Measurements from ENCODE around the gene MEX3B.
A peak's percentile ranks its signal among the peaks of the same experiment; 100 is the strongest.

Gene MEX3B

DNA sequence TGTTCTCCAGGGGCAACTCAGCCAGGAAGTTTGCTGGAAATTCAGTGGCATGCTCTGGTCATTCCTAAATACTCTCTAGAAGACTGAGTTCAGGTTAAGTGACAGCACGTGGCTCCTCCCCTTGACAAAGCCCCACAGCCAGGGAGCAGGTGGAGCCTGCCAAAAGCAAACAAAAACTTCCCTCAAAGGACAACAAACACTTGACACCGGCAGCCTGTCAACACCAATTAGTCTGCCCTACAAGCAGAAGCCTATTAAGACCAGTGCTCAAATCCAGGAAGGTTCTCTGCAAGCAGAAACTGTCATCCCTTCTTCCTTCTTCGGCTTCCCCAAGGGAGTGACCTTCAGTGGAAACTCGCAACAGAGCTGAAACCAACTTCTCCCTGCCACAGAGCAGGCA lies 5.0 kb downstream of the MEX3B start (continued):
- TF ChIP-seq, protein P1, sequence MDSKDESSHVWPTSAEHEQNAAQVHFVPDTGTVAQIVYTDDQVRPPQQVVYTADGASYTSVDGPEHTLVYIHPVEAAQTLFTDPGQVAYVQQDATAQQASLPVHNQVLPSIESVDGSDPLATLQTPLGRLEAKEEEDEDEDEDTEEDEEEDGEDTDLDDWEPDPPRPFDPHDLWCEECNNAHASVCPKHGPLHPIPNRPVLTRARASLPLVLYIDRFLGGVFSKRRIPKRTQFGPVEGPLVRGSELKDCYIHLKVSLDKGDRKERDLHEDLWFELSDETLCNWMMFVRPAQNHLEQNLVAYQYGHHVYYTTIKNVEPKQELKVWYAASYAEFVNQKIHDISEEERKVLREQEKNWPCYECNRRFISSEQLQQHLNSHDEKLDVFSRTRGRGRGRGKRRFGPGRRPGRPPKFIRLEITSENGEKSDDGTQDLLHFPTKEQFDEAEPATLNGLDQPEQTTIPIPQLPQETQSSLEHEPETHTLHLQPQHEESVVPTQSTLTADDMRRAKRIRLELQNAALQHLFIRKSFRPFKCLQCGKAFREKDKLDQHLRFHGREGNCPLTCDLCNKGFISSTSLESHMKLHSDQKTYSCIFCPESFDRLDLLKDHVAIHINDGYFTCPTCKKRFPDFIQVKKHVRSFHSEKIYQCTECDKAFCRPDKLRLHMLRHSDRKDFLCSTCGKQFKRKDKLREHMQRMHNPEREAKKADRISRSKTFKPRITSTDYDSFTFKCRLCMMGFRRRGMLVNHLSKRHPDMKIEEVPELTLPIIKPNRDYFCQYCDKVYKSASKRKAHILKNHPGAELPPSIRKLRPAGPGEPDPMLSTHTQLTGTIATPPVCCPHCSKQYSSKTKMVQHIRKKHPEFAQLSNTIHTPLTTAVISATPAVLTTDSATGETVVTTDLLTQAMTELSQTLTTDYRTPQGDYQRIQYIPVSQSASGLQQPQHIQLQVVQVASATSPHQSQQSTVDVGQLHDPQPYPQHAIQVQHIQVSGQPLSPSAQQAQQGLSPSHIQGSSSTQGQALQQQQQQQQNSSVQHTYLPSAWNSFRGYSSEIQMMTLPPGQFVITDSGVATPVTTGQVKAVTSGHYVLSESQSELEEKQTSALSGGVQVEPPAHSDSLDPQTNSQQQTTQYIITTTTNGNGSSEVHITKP (tag by site-specific recombination; IDR thresholded peaks at IDR 0.05): peak; percentile 84
- no peak for TF ChIP-seq ZNF324 (tag by site-specific recombination; IDR thresholded peaks at IDR 0.05)
- TF ChIP-seq ZNF501 (tag by site-specific recombination; IDR thresholded peaks at IDR 0.05): 0 out of 2 replicates have a peak, but pooled peaks have one; percentile 61
- TF ChIP-seq ZFP3 (tag by site-specific recombination; IDR thresholded peaks at IDR 0.05; ENCODE audit: low read depth): no peak
- TF ChIP-seq SCRT1 (tag by site-specific recombination; IDR thresholded peaks at IDR 0.05; ENCODE audit: borderline replicate concordance): no peak
- TF ChIP-seq ZNF514 (tag by site-specific recombination; IDR thresholded peaks at IDR 0.05): no peak
- TF ChIP-seq, protein P2, sequence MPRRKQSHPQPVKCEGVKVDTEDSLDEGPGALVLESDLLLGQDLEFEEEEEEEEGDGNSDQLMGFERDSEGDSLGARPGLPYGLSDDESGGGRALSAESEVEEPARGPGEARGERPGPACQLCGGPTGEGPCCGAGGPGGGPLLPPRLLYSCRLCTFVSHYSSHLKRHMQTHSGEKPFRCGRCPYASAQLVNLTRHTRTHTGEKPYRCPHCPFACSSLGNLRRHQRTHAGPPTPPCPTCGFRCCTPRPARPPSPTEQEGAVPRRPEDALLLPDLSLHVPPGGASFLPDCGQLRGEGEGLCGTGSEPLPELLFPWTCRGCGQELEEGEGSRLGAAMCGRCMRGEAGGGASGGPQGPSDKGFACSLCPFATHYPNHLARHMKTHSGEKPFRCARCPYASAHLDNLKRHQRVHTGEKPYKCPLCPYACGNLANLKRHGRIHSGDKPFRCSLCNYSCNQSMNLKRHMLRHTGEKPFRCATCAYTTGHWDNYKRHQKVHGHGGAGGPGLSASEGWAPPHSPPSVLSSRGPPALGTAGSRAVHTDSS (tag by site-specific recombination; IDR thresholded peaks at IDR 0.05): no peak; the same call in 1 of the 2 replicates
- peak; percentile 69 for TF ChIP-seq ZNF629 (tag by site-specific recombination; IDR thresholded peaks at IDR 0.05)
- no peak for TF ChIP-seq ZFP41 (tag by site-specific recombination; IDR thresholded peaks at IDR 0.05; ENCODE audit: borderline replicate concordance)
- TF ChIP-seq, protein P3, sequence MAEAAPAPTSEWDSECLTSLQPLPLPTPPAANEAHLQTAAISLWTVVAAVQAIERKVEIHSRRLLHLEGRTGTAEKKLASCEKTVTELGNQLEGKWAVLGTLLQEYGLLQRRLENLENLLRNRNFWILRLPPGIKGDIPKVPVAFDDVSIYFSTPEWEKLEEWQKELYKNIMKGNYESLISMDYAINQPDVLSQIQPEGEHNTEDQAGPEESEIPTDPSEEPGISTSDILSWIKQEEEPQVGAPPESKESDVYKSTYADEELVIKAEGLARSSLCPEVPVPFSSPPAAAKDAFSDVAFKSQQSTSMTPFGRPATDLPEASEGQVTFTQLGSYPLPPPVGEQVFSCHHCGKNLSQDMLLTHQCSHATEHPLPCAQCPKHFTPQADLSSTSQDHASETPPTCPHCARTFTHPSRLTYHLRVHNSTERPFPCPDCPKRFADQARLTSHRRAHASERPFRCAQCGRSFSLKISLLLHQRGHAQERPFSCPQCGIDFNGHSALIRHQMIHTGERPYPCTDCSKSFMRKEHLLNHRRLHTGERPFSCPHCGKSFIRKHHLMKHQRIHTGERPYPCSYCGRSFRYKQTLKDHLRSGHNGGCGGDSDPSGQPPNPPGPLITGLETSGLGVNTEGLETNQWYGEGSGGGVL (tag by site-specific recombination; IDR thresholded peaks at IDR 0.05): no peak
- no peak for TF ChIP-seq ZNF830 (tag by site-specific recombination; IDR thresholded peaks at IDR 0.05; ENCODE audit: low read depth)
- no peak for TF ChIP-seq ZNF555 (tag by site-specific recombination; conservative IDR thresholded peaks at IDR 0.05)
- no peak for TF ChIP-seq ZNF37A (tag by site-specific recombination; IDR thresholded peaks at IDR 0.05)
- TF ChIP-seq SETDB1 (IDR thresholded peaks at IDR 0.05; ENCODE audit: insufficient read length, low read length): no peak
- TF ChIP-seq, protein P4, sequence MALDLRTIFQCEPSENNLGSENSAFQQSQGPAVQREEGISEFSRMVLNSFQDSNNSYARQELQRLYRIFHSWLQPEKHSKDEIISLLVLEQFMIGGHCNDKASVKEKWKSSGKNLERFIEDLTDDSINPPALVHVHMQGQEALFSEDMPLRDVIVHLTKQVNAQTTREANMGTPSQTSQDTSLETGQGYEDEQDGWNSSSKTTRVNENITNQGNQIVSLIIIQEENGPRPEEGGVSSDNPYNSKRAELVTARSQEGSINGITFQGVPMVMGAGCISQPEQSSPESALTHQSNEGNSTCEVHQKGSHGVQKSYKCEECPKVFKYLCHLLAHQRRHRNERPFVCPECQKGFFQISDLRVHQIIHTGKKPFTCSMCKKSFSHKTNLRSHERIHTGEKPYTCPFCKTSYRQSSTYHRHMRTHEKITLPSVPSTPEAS (tag by site-specific recombination; IDR thresholded peaks at IDR 0.05): no peak
- no peak for TF ChIP-seq ZNF658 (tag by site-specific recombination; IDR thresholded peaks at IDR 0.05)
- TF ChIP-seq, protein P5, sequence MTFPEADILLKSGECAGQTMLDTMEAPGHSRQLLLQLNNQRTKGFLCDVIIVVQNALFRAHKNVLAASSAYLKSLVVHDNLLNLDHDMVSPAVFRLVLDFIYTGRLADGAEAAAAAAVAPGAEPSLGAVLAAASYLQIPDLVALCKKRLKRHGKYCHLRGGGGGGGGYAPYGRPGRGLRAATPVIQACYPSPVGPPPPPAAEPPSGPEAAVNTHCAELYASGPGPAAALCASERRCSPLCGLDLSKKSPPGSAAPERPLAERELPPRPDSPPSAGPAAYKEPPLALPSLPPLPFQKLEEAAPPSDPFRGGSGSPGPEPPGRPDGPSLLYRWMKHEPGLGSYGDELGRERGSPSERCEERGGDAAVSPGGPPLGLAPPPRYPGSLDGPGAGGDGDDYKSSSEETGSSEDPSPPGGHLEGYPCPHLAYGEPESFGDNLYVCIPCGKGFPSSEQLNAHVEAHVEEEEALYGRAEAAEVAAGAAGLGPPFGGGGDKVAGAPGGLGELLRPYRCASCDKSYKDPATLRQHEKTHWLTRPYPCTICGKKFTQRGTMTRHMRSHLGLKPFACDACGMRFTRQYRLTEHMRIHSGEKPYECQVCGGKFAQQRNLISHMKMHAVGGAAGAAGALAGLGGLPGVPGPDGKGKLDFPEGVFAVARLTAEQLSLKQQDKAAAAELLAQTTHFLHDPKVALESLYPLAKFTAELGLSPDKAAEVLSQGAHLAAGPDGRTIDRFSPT (tag by site-specific recombination; IDR thresholded peaks at IDR 0.05): no peak
- peak; percentile 97 for TF ChIP-seq FEZF1 (tag by site-specific recombination; IDR thresholded peaks at IDR 0.05)
- TF ChIP-seq ZNF560 (tag by site-specific recombination; IDR thresholded peaks at IDR 0.05; ENCODE audit: borderline replicate concordance): no peak
- TF ChIP-seq HOXA7 (CRISPR knock-in tag; IDR thresholded peaks at IDR 0.05; ENCODE audit: borderline replicate concordance): no peak
- no peak for TF ChIP-seq ZNF548 (tag by site-specific recombination; IDR thresholded peaks at IDR 0.05)
- TF ChIP-seq ZNF146 (tag by site-specific recombination; IDR thresholded peaks at IDR 0.05): no peak
- no peak for TF ChIP-seq ZNF266 (tag by site-specific recombination; IDR thresholded peaks at IDR 0.05; ENCODE audit: low read depth)
- TF ChIP-seq KLF9 (tag by site-specific recombination; IDR thresholded peaks at IDR 0.05; ENCODE audit: low read depth): no peak
- TF ChIP-seq ZNF76 (tag by site-specific recombination; IDR thresholded peaks at IDR 0.05; ENCODE audit: borderline replicate concordance, low read depth): no peak
- peak; percentile 70; the same call in 1 of the 2 replicates for TF ChIP-seq TRIM28 (IDR thresholded peaks at IDR 0.05; ENCODE audit: borderline replicate concordance, low read length)
- no peak for TF ChIP-seq ZNF624 (tag by site-specific recombination; IDR thresholded peaks at IDR 0.05)
- no peak for TF ChIP-seq ZNF610 (tag by site-specific recombination; IDR thresholded peaks at IDR 0.05; ENCODE audit: borderline replicate concordance)
- TF ChIP-seq, protein P6, sequence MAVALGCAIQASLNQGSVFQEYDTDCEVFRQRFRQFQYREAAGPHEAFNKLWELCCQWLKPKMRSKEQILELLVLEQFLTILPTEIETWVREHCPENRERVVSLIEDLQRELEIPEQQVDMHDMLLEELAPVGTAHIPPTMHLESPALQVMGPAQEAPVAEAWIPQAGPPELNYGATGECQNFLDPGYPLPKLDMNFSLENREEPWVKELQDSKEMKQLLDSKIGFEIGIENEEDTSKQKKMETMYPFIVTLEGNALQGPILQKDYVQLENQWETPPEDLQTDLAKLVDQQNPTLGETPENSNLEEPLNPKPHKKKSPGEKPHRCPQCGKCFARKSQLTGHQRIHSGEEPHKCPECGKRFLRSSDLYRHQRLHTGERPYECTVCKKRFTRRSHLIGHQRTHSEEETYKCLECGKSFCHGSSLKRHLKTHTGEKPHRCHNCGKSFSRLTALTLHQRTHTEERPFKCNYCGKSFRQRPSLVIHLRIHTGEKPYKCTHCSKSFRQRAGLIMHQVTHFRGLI (tag by site-specific recombination; IDR thresholded peaks at IDR 0.05): peak; percentile 76; the same call in 1 of the 2 replicates
- TF ChIP-seq ZNF416 (tag by site-specific recombination; IDR thresholded peaks at IDR 0.05): no peak

Measured in HEK293 (cell line).